Measurements from ENCODE around the gene OR3A3.
A peak's percentile ranks its signal among the peaks of the same experiment; 100 is the strongest.
"Not testable (repeated sequence)": the region's sequence is repeated elsewhere in the genome, so short reads cannot be mapped to it uniquely, and the experiment has no call there.

Gene OR3A3

DNA sequence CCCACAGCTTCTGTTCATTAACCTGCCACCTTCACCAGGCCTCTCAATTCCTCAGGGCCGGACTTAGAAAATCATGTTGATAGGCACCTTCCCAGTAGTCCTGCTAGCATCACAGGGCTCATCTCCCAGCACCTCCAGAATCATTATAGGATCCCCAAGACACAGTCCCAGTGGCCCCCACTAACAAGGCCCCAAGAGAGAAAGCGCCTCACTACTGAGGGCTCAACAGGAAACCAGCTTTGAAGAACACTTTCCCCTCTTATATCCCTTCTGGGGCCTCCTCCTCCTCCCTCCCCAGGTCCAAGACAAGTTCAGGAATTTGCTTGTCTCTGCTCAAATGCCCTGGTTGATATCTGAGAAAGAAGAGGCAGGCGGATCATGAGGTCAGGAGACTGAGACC lies at the start of gene OR3A3:
Gene OR3A3 (plus strand): TSS at position 301 of the 400 bp plus-strand sequence.
- no peak for DNase-seq

DNA sequence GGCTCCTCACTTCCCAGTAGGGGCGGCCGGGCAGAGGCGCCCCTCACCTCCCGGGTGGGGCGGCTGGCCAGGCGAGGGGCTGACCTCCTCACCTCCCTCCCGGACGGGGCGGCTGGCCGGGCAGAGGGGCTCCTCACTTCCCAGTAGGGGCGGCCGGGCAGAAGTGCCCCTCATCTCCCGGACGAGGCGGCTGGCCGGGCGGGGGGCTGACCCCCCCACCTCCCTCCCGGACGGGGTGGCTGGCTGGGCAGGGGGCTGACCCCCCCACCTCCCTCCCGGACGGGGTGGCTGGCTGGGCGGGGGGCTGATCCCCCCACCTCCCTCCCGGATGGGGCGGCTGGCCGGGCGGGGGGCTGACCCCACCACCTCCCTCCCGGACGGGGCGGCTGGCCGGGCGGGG lies 40.0 kb upstream of the OR3A3 start:
- DNase-seq, result not testable (repeated sequence)

DNA sequence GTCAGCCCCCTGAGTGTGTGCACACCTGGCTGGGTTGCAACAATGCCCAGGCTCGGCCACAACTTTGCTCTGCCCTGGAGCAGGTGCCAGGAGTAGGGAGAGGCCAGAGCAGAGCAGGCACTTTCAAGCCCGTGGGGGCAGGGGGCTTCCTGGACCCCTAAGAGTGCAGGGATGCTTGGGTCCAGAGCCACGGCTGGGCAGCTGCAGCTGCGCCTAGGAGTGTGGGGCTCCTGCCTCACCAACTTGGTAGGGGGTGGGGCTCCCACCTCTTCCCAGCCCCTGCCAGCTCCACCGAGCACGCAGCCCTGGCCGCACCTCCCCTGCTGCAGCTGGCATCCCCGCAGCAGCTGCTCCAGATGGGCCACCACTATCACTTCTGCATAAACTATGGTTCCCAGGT lies 32.8 kb upstream of the OR3A3 start:
- no peak for DNase-seq

GRCh38 chr17:3381957-3382356 lies 29.2 kb upstream of the OR3A3 start:
- no peak for DNase-seq

DNA sequence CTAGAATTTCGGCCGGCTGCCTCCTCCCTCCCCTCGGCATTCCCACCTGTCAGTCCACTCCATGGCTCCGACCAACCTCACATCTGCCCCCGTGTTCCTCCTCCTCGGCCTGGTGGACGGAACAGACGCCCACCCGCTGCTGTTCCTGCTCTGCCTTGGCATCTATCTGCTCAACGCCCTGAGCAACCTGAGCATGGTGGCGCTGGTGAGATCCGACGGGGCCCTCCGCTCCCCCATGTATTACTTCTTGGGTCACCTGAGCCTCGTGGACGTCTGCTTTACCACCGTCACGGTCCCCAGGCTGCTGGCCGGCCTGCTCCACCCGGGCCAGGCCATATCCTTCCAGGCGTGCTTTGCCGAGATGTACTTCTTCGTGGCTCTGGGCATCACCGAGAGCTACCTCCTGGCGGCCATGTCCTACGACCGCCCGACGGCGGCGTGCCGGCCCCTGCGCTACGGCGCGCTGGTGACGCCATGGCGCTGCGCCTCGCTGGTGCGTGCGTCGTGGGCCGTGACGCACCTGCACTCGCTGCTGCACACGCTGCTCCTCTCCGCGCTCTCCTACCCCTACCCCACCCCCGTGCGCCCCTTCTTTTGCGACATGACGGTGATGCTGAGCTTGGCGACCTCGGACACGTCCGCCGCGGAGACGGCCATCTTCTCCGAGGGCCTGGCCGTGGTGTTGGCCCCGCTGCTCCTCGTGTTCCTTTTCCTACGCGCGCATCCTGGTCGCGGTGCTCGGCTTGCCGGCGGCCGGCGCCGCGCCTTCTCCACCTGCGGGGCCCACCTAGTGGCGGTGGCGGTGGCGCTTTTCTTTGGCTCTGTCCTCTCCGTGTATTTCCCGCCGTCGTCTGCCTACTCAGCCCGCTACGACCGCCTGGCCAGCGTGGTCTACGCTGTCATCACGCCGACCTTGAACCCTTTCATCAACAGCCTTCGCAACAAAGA lies 25.0 kb upstream of the OR3A3 start, which contains the start of gene OR3A2:
Gene OR3A2 (minus strand): TSS at position 440 of the 948 bp plus-strand sequence.
- peak; percentile 18 for DNase-seq

- DNase-seq, result no peak
Measured at GRCh38 chr17:3389791-3390190, 21.4 kb upstream of the OR3A3 start.

DNA sequence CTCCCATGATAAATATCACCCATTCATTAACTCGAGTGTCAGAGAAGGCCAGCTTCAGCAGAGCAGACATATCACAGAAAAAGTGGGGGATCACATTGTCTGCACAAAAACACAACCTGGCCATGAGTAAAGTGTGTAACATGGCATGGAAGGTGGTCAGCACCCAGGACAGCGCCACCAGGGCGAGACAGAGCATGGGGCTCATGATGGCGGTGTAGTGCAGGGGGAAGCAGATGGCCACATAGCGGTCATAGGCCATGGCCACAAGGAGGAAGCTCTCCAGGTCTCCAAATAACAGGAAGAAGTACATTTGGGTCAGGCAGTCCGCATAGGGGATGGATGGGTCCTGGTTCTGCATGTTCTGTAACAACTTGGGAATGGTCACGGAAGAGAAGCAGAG lies 13.4 kb upstream of the OR3A3 start:
- DNase-seq, result not testable (repeated sequence)

- no peak for DNase-seq
Measured at GRCh38 chr17:3398310-3398709, 12.9 kb upstream of the OR3A3 start, which contains the start of gene OR1E1. TSS of gene OR1E1 (minus strand) at chr17:3398410. CDS start at chr17:3398410, 0 bp downstream.

GRCh38 chr17:3400055-3400454 lies 11.1 kb upstream of the OR3A3 start:
- no peak for DNase-seq

- no peak for DNase-seq
Measured at GRCh38 chr17:3401786-3402185, 9.4 kb upstream of the OR3A3 start.

DNA sequence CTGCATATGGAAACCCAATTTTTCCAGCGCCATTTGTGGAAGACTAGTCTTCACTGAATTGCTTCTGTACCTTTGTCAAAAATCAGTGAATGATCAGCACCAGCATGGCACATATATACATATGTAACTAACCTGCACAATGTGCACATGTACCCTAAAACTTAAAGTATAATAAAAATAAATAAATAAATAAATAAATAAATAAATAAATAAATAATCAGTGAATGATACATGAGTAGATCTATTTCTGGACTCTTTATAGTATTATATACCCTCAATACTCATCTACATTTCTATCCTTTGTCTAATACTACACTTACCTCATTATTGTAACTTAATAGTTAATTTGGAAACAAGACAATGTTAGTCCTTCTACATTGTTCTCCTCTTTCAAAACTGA lies 7.3 kb upstream of the OR3A3 start:
- not testable (repeated sequence) for DNase-seq

DNA sequence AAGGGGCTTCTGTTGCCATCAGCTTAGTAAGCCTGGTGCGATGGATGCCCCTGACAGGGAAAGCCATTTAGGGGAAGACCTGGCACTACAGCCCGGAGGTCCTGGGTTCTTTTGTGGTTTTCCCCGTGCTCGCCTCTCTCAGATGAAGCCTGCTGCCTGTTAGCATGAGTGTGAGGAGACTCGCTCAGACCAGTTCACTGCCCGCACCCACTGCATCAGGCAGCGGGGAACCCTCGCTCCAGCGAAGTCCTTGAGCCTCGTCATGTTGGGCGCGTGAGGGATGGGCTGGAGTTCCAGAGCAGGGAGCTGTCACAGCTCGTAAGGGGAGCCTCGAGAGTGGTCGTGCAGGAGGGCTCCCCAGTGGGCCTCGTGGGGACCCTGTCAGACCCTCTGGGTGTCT lies 1.0 kb downstream of the OR3A3 start:
- DNase-seq, result not testable (repeated sequence)

- no peak for DNase-seq
Measured at GRCh38 chr17:3415610-3416009, 4.4 kb downstream of the OR3A3 start.

- no peak for DNase-seq
Measured at GRCh38 chr17:3418222-3418621, 7.1 kb downstream of the OR3A3 start.

DNA sequence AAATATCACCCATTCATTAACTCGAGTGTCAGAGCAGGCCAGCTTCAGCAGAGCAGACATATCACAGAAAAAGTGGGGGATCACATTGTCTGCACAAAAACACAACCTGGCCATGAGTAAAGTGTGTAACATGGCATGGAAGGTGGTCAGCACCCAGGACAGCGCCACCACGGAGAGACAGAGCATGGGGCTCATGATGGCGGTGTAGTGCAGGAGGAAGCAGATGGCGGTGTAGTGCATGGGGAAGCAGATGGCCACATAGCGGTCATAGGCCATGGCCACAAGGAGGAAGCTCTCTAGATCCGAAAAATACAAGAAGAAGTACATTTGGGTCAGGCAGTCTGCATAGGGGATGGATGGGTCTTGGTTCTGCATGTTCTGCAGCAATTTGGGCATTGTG lies 22.0 kb downstream of the OR3A3 start:
- peak; percentile 19 for DNase-seq

GRCh38 chr17:3433741-3434140 lies 22.6 kb downstream of the OR3A3 start, which contains the start of gene OR1E2:
TSS of gene OR1E2 (minus strand) at chr17:3433841. CDS start at chr17:3433841, 0 bp downstream.
- no peak for DNase-seq

DNA sequence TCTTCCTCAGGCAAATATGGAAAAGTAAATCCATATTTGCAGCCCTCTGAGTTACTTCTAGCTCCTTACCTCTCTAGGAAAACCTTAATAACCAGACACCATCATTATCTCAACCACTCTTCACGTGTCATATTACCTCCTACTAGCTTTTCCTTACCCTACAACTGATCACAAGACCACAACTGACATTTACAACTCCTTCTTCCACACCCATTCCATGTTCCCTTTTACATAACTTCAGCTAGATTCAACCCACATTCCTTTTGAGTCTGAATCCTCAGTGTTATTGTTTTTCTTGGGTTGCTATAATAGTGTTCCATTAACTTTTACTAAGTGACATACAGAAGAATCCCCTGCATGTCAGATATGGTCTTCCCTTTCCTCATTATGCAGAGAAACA lies 27.2 kb downstream of the OR3A3 start:
- DNase-seq, result no peak

DNA sequence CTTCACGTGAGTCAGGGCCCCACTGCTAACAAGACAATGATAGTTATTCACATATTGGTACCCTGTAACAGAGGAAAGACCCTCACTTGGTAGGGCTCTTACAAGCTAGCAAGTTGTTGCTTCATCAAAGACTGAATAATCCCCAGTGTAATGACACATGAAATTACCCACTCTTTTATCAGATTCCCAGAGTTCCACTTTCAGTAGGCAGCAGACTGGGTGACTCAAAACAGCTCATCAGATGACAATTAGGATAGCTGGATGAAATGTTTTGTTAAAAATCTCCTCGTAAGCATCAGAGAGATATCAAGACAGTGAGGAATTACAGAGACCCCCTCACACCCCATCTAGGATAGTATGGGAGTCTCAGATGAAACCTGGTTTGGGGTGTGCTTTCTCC lies 29.3 kb downstream of the OR3A3 start:
- DNase-seq, result no peak

DNA sequence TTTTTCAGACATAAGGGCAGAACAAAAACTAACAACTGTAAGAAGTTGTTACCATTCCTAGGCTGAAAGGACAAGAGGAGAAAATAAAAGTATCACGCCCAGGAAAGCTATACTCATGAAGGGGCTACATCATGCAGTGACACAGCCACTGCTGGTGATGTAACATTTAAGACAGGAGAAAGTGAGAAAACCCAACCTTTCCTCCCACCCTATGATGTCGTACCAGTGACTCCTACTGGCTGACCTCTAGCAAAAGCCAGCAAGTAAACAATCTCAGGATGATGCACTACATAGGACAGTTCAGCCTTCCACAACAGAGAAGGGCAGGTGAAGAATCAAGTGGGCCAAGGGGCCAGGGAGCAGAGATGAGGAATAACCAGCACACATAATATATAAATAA lies 36.5 kb downstream of the OR3A3 start:
- peak; percentile 15 for DNase-seq

DNA sequence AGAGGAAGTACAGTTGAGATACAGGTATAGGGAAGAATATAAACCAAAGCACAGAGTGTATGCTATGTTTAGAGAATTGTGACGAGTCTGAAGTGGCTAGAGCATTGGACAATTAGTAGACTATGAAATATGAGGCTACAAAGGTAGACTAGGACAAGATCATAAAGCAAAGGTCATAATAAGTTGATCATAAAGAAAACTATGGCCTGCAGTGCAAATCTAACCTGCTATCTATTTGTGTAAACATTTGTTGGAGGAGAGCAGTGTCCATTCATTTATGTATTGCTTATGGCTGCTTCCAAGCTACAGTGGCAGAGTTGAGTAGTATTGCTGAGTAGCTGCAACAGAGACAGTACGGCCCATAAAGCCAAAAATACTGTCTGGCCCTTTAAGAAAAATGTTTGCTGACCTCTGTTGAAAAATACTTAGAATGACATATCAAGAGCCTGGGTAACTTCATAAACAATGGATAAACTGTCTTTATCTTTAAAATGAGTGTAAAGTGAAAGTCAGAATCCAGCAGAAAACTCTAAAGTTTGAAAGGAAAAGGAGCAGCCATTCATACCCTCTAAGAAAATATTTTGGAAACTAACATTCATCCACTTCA lies 37.0 kb downstream of the OR3A3 start:
- no peak for DNase-seq

GRCh38 chr17:3466355-3466754 lies 55.2 kb downstream of the OR3A3 start:
- DNase-seq, result not testable (repeated sequence)

DNA sequence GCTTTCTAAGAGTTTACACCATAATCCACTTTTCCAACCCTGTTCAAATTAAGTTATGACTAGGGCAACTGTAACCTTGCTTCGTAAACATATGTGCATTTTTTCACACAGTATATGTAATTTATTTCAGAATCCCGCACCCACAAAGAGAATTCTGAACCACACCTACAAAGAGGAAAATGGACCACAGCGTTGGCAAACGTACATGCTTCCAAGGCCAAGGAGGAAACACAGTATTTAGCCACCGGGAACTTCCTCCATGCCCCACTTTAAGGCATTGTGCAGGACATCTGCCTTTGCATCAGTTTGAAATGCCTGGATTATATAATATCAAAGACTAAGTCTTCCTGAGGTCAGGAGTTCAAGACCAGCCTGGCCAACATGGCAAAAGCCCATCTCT lies 58.4 kb downstream of the OR3A3 start:
- DNase-seq, result no peak

GRCh38 chr17:3471599-3471998 lies 60.4 kb downstream of the OR3A3 start, which contains the start of gene SPATA22:
TSS of gene SPATA22 (minus strand) at chr17:3471819. CDS start at chr17:3469325, 2,494 bp downstream.
- DNase-seq, result no peak

DNA sequence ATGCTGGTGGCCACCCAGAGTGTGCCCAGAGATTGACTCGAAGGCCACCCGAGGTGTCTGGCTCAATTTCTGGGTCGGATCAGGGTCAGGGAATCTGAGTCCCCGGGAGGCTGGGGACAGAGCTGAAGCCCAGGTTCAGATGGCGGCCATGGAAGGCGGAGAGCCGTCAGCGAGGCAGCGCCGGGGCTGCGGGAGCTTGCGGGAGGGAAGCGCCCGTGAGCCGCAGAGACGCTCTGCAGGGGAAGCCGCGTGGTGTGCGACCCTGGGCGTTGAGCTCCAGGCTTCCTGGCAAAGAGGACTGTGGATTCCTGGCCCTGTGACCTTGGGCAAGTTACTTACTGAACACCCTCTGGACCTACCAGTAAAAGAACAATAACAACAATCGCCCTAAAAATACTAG lies 61.0 kb downstream of the OR3A3 start:
- no peak for DNase-seq

Measured in activated CD4-positive, alpha-beta T cell treated with anti-CD3 and anti-CD28 coated beads, Interleukin-10, Interleukin-2, amounts not matched to agents 100 ng/mL and 50 ng/mL, durations not matched to agents 16 hours and 8 hours (primary cell).